Common myeloid progenitor, CD34-positive (primary cell): ENCODE measurements around the gene RNPC3. TPM values are rescaled to one million over a fixed set of nuclear protein-coding genes. Genes with fewer than 3 reads are reported as not detected.

Experiments used
- CTCF ChIA-PET: fragments of 350-600 bp; sonication (Branson Sonifier 250); formaldehyde crosslinking; loops from one replicate; lab custom pipeline; 2021; ENCODE audit warnings: antibody characterized with exemption; lab: Charles Lee
- POLR2A ChIA-PET: fragments of 350-600 bp; sonication (Branson Sonifier 250); formaldehyde crosslinking; loops from one replicate; lab custom pipeline; 2021; ENCODE audit warnings: antibody characterized with exemption; lab: Charles Lee
- DNase-seq, 3 donors: peaks; one replicate each; pipeline versions ENCODE4 v3.0.0 to v3.0.0-alpha.2; 2013
- H3K27ac ChIP-seq, 2 experiments: 1 replicate in 1 of 2; 2 replicates in 1 of 2; pipeline ENCODE4 v1.7.0; 2013; ENCODE audit warnings: inconsistent platforms in 2 of 2, low read length in 2 of 2, mild to moderate bottlenecking in 2 of 2, low read depth in 1 of 2, moderate library complexity in 1 of 2; ENCODE audit not compliant: severe bottlenecking in 2 of 2, insufficient read depth in 1 of 2, poor library complexity in 1 of 2
- H3K27me3 ChIP-seq, 5 experiments: replicated peaks in 2 of 5; 1 replicate in 3 of 5; 2 replicates in 2 of 5; pipeline versions ENCODE4 v1.6.1 to v1.7.0; 2013; ENCODE audit warnings: low read length in 4 of 5, mild to moderate bottlenecking in 2 of 5, moderate library complexity in 2 of 5, inconsistent platforms in 1 of 5; ENCODE audit not compliant: insufficient read depth in 5 of 5, control insufficient read depth in 4 of 5
- H3K36me3 ChIP-seq, 4 experiments: 1 replicate in 2 of 4; 2 replicates in 2 of 4; pipeline versions ENCODE4 v1.6.1 to v1.7.0; 2013; ENCODE audit warnings: low read length in 3 of 4, control low read depth in 1 of 4, mild to moderate bottlenecking in 1 of 4; ENCODE audit not compliant: control insufficient read depth in 4 of 4, insufficient read depth in 4 of 4
- H3K4me1 ChIP-seq, 4 experiments: 1 replicate in 3 of 4; 2 replicates in 1 of 4; pipeline versions ENCODE4 v1.6.1 to v1.7.1; 2013; ENCODE audit warnings: low read length in 3 of 4, mild to moderate bottlenecking in 3 of 4, control low read depth in 1 of 4, inconsistent platforms in 1 of 4, moderate library complexity in 1 of 4; ENCODE audit not compliant: control insufficient read depth in 4 of 4, insufficient read depth in 4 of 4; ENCODE audit errors: control extremely low read depth in 1 of 4
- H3K4me3 ChIP-seq, 7 experiments: 1 replicate in 4 of 7; 2 replicates in 3 of 7; pipeline versions ENCODE4 v1.5.1 to v1.7.0; 2013; ENCODE audit warnings: mild to moderate bottlenecking in 7 of 7, low read length in 6 of 7, moderate library complexity in 6 of 7, inconsistent platforms in 2 of 7, low read depth in 2 of 7, control low read depth in 1 of 7; ENCODE audit not compliant: insufficient read depth in 4 of 7, control insufficient read depth in 1 of 7; ENCODE audit errors: extremely low read depth in 1 of 7
- H3K9me3 ChIP-seq, 5 experiments: 1 replicate in 4 of 5; 2 replicates in 1 of 5; pipeline versions ENCODE4 v1.6.1 to v1.7.1; 2013; ENCODE audit warnings: low read length in 4 of 5, mild to moderate bottlenecking in 2 of 5, inconsistent platforms in 1 of 5, low read depth in 1 of 5, moderate library complexity in 1 of 5; ENCODE audit not compliant: control insufficient read depth in 4 of 5, insufficient read depth in 2 of 5; ENCODE audit errors: control extremely low read depth in 1 of 5
- WGBS: methylation state at CpG from one replicate; pipeline ENCODE4 v1.1.5; 2013; ENCODE audit not compliant: insufficient coverage; 5-methylcytosine and 5-hydroxymethylcytosine counted together
- polyA plus RNA-seq: library from polyadenylated mRNA; unstranded; fragments of 120-200 nt; gene quantifications from one replicate; pipeline ENCODE4 v1.2.1, GENCODE V29; 2013

RNPC3 gene, protein sequence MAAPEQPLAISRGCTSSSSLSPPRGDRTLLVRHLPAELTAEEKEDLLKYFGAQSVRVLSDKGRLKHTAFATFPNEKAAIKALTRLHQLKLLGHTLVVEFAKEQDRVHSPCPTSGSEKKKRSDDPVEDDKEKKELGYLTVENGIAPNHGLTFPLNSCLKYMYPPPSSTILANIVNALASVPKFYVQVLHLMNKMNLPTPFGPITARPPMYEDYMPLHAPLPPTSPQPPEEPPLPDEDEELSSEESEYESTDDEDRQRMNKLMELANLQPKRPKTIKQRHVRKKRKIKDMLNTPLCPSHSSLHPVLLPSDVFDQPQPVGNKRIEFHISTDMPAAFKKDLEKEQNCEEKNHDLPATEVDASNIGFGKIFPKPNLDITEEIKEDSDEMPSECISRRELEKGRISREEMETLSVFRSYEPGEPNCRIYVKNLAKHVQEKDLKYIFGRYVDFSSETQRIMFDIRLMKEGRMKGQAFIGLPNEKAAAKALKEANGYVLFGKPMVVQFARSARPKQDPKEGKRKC
- polyA plus RNA-seq = 55.6 TPM

DNA sequence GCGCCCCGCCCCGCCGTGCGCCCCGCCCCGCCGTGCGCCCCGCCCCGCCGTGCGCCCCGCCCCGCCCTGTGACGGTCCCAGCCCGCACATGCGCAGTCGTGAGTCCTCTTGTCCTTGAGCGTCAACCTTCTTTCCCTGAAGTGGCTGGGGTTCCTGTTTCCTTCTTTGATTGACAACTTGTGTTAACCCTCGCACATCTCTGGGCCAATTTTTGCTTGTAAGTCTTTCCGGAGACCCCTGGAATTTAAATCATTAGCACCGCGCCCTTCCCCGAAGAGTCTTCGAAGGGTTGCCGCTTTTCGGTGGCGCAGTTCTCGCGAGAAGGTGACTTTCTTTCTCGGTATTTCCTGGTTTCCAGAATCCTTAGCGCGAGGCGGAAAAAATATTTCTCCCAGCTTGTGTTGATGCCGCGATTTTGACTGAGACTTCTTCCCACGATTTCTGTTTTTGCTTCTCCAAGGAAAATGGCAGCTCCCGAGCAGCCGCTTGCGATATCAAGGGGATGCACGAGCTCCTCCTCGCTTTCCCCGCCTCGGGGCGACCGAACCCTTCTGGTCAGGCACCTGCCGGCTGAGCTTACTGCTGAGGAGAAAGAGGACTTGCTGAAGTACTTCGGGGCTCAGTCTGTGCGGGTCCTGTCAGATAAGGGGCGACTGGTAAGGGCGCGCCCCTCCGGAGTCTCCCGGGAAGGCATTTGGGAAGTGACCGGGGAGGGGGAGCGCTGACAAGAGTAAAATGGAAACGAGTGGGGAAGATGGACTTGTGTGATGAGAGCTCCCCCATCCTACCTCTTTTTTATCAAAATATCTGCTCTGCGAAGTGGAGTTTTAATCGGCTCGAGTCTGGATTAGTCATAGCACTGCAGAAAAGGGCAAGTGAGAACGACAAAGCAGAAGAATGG, at the start of gene RNPC3:
Gene RNPC3, plus strand, starts transcription at position 93 of the 901 bp plus-strand sequence. Its CDS starts 372 bp downstream, at position 465.
- under 1% methylated on average over 49 of the region's 62 CpGs for WGBS
- H3K9me3 ChIP-seq = no peaks in the 10 kb centered on the region
- ChIA-PET CTCF (interaction anchor here (1.1 kb wide), 1 partner anchor 419 kb away, joined by 3 read pairs; no protein-coding TSS in a partner anchor), POLR2A (interaction anchor here (0.5 to 0.6 kb wide), 3 partner anchors 9 to 25 kb away, joined by 3 to 4 read pairs (median 3); no protein-coding TSS in a partner anchor)
- peaks cover 4 to 23% (median 13%) of the 10 kb centered on the region in 4 experiments for H3K4me1 ChIP-seq
- peak; percentile 91 to 95 (median 93) for DNase-seq
- no peaks in the 10 kb centered on the region for H3K27me3 ChIP-seq
- peak within 1 kb of the TSS; percentile 90 to 96 for H3K27ac ChIP-seq
- peak within 1 kb of the TSS; percentile 96 to 100 (median 98) for H3K4me3 ChIP-seq
- H3K36me3 ChIP-seq = peaks cover 0 to 16% (median 12%) of the 10 kb centered on the region in 4 experiments

DNA sequence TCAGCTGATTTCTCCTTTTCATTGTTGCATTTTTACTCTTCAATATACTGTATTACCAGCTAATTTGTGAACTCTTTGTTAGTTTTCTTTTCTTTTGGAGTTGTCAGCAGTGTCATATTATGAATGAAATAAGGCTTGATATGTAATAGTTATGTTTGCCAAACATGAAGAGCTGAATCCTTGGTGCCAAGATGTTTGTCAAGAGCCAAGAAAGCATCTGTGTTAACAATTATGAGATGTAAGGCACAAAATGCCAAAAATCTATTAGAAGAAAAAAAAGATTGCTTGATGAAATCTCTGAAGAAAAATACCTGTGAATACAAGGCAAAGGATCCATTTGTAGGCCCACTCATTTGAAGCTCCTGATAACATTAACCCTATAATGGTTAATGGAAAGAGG, 48.4 kb upstream of the RNPC3 start:
- Histone ChIP-seq H3K9me3 (no peaks in the 10 kb centered on the region), H3K27me3 (no peaks in the 10 kb centered on the region), H3K4me1 (no peaks in the 10 kb centered on the region), H3K36me3 (no peaks in the 10 kb centered on the region), H3K27ac (no peak overlapping the region), H3K4me3 (no peak overlapping the region)
- CTCF ChIA-PET = no interaction called here
- no peak for DNase-seq
- POLR2A ChIA-PET = no interaction called here

DNA sequence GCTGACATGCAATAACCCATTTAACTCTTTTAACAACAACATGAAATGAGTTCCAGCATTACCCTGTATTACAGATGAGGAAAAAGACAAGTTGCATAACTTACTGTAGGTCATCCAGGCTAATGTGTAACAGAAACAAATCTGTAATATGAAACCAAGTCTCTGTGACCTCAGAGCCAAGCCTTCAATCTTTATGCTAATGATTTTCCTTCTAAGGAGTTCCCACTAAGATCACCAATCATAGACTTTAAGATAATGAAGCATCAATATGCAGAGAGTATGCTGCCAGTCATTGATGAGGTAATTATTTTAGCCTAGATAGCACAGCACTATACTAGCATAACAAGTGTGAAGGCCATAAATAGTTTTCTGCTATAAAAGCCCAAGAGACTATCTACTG, 35.6 kb upstream of the RNPC3 start:
- Histone ChIP-seq H3K27me3 (no peaks in the 10 kb centered on the region), H3K4me1 (no peaks in the 10 kb centered on the region), H3K36me3 (no peaks in the 10 kb centered on the region), H3K9me3 (no peaks in the 10 kb centered on the region), H3K4me3 (no peak overlapping the region), H3K27ac (no peak overlapping the region)
- no peak for DNase-seq
- POLR2A ChIA-PET = no interaction called here
- CTCF ChIA-PET = no interaction called here

DNA sequence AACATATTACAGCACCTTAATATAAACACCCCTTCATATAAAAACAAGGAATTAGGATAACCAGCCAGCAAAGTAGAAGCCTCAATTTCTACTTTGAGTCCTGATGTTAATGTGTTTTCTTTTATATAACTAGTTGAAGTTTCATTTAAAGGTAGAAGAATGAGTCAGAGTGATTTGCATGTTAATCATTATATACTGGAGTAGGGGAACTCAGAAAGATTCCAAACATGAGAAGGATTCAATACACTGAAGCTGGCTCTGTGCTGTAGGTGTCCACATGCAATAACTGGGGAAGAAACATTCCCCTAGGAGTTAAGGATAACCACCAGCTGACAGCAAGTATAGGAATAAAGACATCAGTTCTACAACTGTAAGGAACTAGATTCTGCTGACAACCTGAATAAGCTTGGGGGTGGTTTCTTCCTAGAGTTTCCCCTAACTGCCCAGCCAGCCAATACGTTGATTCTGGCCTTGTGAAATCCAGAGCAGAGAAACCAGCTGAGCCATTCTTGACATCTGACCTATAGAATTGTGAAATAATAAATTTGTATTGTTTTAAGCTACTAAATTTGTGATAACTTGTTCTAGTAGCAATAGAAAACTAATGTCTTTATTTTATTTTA, 33.4 kb upstream of the RNPC3 start:
- ChIA-PET POLR2A (no interaction called here), CTCF (interaction anchor here (1.2 kb wide), 1 partner anchor 19 kb away, joined by 3 read pairs; no protein-coding TSS in a partner anchor)
- Histone ChIP-seq H3K36me3 (no peaks in the 10 kb centered on the region), H3K9me3 (no peaks in the 10 kb centered on the region), H3K27ac (no peak overlapping the region), H3K27me3 (no peaks in the 10 kb centered on the region), H3K4me1 (no peaks in the 10 kb centered on the region), H3K4me3 (no peak overlapping the region)
- 100% methylated on average over 1 of the region's 1 CpG for WGBS
- no peak for DNase-seq

DNA sequence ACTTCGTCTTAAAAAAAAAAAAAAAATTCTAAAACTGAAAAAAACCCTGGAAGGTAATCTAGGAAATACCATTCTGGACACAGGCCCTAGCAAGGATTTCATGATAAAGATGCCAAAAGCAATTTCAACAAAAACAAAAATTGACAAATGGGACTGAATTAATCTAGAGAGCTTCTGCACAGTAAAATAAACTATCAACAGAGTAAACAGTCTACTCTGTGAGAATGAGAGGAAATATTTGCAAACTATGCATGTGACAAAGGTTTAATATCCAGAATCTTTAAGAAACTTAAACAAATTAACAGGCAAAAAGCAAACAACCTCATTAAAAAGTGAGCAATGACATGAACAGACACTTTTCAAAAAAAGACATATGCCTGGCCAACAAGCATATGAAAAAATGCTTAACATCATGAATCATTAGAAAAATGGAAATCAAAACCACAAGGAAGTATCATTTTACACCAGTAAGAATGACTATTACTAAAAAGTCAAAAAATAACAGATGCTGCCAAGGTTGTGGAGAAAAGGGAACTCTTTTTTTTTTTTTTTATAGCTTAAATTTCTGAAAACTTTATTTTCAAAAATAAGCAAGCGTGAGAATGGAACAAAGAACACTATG, 29.4 kb upstream of the RNPC3 start:
- WGBS = 100% methylated on average over 1 of the region's 2 CpGs
- POLR2A ChIA-PET = no interaction called here
- CTCF ChIA-PET = no interaction called here
- H3K4me1 ChIP-seq = no peaks in the 10 kb centered on the region
- H3K27me3 ChIP-seq = no peaks in the 10 kb centered on the region
- no peaks in the 10 kb centered on the region for H3K9me3 ChIP-seq
- H3K27ac ChIP-seq = no peak overlapping the region
- no peaks in the 10 kb centered on the region for H3K36me3 ChIP-seq
- peak in 1 of 3 donors; percentile 4 for DNase-seq
- no peak overlapping the region for H3K4me3 ChIP-seq

DNA sequence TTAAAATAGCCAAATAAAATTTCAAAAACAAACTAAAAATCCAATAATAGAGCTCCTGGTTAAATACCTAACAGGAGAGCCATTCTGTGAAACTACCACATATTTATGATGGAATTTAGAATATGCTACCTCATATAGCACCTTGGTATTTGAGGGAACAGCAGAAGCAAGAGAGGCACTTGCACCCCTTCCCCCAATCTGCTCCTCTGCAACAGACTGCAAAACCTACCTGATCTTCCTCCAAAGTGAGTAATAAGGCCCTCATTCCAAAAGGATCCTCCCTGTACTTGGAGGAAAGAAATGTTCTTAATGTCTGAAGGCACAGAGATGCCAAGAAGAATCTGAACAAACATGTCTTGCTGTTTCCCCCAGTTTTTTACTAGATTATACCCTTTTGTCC, 28.1 kb upstream of the RNPC3 start:
- CTCF ChIA-PET = no interaction called here
- H3K4me3 ChIP-seq = no peak overlapping the region
- H3K27me3 ChIP-seq = no peaks in the 10 kb centered on the region
- H3K9me3 ChIP-seq = no peaks in the 10 kb centered on the region
- H3K4me1 ChIP-seq = no peaks in the 10 kb centered on the region
- no peak for DNase-seq
- POLR2A ChIA-PET = no interaction called here
- H3K27ac ChIP-seq = no peak overlapping the region
- H3K36me3 ChIP-seq = no peaks in the 10 kb centered on the region
